ENCODE data around the gene IL1RAPL2. TPM values are rescaled to one million over a fixed set of nuclear protein-coding genes. Genes with fewer than 3 reads are reported as not detected.

IL1RAPL2 gene
- polyA plus RNA-seq, 3 donors, result not detected

- peaks cover 0 to 3% of the 10 kb centered on the region in 2 donors for H3K9me3 ChIP-seq (replicated peaks in 1 of 2; ENCODE audit: control insufficient read depth in 1 of 2, insufficient read depth in 1 of 2, low read length in 2 of 2)
- H3K36me3 ChIP-seq (replicated peaks in 1 of 2; ENCODE audit: control insufficient read depth in 1 of 2, insufficient read depth in 2 of 2, low read length in 2 of 2), result no peaks in the 10 kb centered on the region
- H3K79me2 ChIP-seq (ENCODE audit: insufficient read depth, low read length), result no peaks in the 10 kb centered on the region
- H3K4me3 Mint-ChIP-seq, result no peak overlapping the region
- TF ChIP-seq CTCF (IDR thresholded peaks at IDR 0.05), result no peak
- no peak overlapping the region for H3K9ac ChIP-seq (ENCODE audit: insufficient read depth, low read length, poor library complexity, severe bottlenecking)
- intact Hi-C loops (cut with micrococcal nuclease), result no loop called here
- H3K9me3 Mint-ChIP-seq, result peaks cover 0 to 14% (median 6%) of the 10 kb centered on the region in 7 donors
- no peak overlapping the region for H3K27ac ChIP-seq (ENCODE audit: low read depth in 1 of 2, low read length in 2 of 2)
- no peak overlapping the region for H3K4me3 ChIP-seq (replicated peaks in 1 of 3; ENCODE audit: low read depth in 2 of 3, low read length in 3 of 3)
- no peak for DNase-seq
- H3K27ac Mint-ChIP-seq, result no peak overlapping the region
- peaks cover 3 to 12% of the 10 kb centered on the region in 2 donors for H3K27me3 ChIP-seq (ENCODE audit: control insufficient read depth in 2 of 2, insufficient read depth in 2 of 2, low read length in 2 of 2)
- H4K20me1 ChIP-seq (ENCODE audit: insufficient read depth, low read length), result no peaks in the 10 kb centered on the region
- H3K27me3 Mint-ChIP-seq (ENCODE audit: low read depth in 3 of 3), result peaks cover 14 to 25% (median 21%) of the 10 kb centered on the region in 3 donors
- no peak overlapping the region for H2AFZ ChIP-seq (ENCODE audit: insufficient read depth, low read depth, low read length, poor library complexity, severe bottlenecking)
- H3K4me2 ChIP-seq (replicated peaks; ENCODE audit: extremely low read depth, low read length, poor library complexity, severe bottlenecking), result no peak overlapping the region
- 80% methylated on average over 1 of the region's 2 CpGs for WGBS (ENCODE audit: insufficient coverage)
- H3K4me1 ChIP-seq (ENCODE audit: control insufficient read depth in 1 of 2, insufficient read depth in 2 of 2, low read length in 2 of 2), result no peaks in the 10 kb centered on the region
- no peaks in the 10 kb centered on the region for H3K4me1 Mint-ChIP-seq
- H3K36me3 Mint-ChIP-seq, result no peaks in the 10 kb centered on the region
Measured at GRCh38 chrX:105816517-105816916, 1250.5 kb downstream of the IL1RAPL2 start.

Small RNA genes lying within 50 kb of the gene (small RNA-seq; reads per million reads assigned to genes)
- gene RNU6-207P (ENCODE audit: insufficient read length, low read depth), result not detected
